Suppressor macrophage treated with lipopolysaccharide for 4 hours (primary cell): ENCODE data around the gene STAM2.
"Not testable (repeated sequence)": the region's sequence is repeated elsewhere in the genome, so short reads cannot be mapped to it uniquely, and the experiment has no call there.

Experiments used
- DNase-seq: peaks from one replicate; pipeline ENCODE4 v3.0.0-alpha.2; 2020

The STAM2 gene

DNA sequence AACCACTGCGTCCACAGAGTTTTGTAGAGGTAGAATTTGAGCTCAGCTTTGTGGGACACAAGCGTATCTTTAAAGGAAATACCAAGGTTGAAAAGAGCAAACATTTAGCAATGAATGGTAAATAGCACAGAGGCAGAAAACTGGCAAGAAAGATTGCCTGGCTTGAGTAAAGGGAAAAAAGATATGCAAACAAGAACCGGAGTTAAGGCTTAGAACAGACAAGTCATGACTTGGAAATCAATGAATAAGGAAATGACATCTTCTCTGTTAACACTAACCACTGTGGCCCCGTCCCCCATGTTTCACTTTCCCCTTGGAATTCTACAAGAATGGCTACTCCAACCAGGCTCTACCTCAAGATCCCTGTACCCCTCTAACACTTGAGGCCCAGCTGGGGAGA is 3.8 kb downstream of the STAM2 start:
- DNase-seq: peak; percentile 50

DNA sequence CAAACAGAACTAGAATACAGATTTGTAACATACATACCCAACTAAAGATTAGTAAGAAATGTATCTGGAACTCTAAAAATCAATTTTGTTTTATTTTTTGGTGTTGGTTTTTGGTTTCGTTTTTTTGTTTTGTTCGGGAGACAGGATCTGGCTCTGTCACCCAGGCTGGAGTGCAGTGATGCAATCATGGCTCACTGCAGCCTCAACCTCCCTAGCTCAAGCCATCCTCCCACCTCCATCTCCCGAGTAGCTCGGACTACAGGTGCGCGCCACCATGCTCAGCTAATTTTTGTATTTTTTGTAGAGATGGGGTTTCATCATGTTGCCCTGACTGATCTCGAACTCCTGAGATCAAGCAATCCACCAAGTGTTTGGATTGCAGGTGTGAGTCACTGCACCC is 6.4 kb downstream of the STAM2 start:
- peak; percentile 21 for DNase-seq

GRCh38 chr2:152167470-152167869 is 8.1 kb downstream of the STAM2 start:
- DNase-seq: not testable (repeated sequence)

- no peak for DNase-seq
Observed at GRCh38 chr2:152167065-152167464, 8.5 kb downstream of the STAM2 start.

- peak; percentile 72 for DNase-seq
Observed at GRCh38 chr2:152166633-152167032, 8.9 kb downstream of the STAM2 start.

GRCh38 chr2:152165780-152166179 is 9.8 kb downstream of the STAM2 start:
- DNase-seq: no peak

GRCh38 chr2:152165306-152165705 is 10.3 kb downstream of the STAM2 start:
- DNase-seq: no peak

GRCh38 chr2:152163669-152164068 is 11.9 kb downstream of the STAM2 start:
- DNase-seq: not testable (repeated sequence)

- DNase-seq: no peak
Observed at GRCh38 chr2:152162141-152162540, 13.4 kb downstream of the STAM2 start.

GRCh38 chr2:152161598-152161997 is 14.0 kb downstream of the STAM2 start:
- no peak for DNase-seq

DNA sequence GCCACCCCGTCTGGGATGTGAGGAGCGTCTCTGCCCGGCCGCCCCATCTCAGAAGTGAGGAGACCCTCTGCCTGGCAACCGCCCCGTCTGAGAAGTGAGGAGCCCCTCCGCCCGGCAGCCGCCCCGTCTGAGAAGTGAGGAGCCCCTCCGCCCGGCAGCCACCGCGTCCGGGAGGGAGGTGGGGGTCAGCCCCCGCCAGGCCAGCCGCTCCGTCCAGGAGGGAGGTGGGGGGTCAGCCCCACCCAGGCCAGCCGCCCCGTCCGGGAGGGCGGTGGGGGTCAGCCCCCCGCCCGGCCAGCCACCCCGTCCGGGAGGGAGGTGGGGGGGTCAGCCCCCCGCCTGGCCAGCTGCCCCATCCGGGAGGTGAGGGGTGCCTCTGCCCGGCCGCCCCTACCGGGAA is 15.2 kb downstream of the STAM2 start:
- DNase-seq: not testable (repeated sequence)

GRCh38 chr2:152157253-152157652 is 18.3 kb downstream of the STAM2 start:
- DNase-seq: no peak

DNA sequence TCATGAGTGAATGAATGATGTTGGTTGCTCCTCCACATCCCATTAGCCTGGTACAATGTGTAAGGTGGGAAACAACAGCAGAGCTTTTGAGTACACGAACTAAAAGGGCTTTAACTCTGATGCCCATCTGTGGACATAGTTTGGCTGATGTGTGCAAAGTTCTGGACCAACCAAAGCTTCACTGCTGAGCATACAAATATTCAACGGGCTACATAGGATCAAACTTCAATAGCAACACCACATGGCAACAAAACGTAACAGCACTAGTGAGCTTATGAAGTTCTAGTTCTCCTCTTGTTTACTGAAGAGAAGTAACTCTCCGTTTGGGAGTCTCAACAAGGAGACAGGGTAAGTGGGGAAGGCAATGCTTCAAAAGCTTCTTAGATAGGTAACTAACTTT is 20.4 kb downstream of the STAM2 start:
- no peak for DNase-seq

GRCh38 chr2:152154462-152154861 is 21.1 kb downstream of the STAM2 start:
- DNase-seq: no peak

- DNase-seq: no peak
Observed at GRCh38 chr2:152134488-152135280, 40.9 kb downstream of the STAM2 start.

- DNase-seq: no peak
Observed at GRCh38 chr2:152132306-152132705, 43.3 kb downstream of the STAM2 start.

DNA sequence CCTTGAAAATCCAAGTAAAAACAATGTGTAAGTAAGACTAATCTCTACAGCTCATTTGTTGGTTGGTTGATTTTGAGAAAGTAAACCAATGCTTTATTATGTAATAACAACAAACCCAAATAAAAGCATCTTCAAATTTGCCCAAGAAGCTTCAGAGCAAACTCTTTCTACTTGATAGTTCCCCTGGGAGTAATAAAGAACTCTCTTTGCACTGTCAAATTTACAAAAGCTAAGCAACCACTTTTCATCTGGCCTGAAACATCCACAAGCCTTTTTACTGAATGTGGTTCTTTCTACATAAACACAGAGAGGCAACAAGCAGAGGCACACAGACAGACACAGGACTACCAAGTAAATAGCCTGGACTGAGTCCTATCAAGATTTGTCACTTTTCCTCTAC is 47.9 kb downstream of the STAM2 start:
- no peak for DNase-seq

- DNase-seq: no peak
Observed at GRCh38 chr2:152126664-152127063, 48.9 kb downstream of the STAM2 start.

DNA sequence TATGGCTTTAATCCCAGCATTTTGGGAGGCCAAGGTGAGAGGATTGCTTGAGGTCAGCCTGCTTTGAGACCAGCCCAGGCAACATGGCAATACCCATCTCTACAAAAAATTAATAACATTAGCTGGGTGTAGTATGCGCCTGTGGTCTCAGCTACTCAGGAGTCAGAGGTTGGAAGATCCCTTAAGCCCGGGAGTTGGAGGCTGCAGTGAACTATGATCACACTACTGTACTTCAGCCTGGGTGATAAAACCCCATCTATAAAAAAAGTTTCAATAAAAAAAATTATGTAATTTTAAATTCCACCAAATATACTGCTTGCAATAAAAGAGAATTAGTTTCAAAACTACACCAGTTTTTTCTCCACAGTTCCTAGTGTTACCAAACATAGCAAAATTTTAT is 53.4 kb downstream of the STAM2 start:
- no peak for DNase-seq

DNA sequence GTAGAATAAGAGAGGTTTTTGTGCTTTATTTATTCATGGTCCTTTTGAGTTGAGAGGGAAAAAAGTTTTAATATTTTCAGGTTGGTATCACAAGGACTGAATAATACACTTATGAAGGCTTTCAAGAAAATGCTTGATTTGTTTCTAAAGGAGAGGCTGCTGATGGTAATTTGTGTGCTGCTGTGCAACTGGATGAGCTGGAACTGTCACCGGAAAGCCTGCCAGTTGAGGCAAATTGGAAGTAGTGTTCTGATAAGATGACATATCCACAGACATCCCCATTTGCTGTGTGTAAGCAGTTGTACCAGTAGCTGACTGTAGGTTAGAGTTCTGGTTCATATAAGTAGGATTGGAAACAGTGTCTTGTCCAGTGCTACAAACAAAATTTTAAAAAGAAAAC is 55.1 kb downstream of the STAM2 start:
- no peak for DNase-seq

DNA sequence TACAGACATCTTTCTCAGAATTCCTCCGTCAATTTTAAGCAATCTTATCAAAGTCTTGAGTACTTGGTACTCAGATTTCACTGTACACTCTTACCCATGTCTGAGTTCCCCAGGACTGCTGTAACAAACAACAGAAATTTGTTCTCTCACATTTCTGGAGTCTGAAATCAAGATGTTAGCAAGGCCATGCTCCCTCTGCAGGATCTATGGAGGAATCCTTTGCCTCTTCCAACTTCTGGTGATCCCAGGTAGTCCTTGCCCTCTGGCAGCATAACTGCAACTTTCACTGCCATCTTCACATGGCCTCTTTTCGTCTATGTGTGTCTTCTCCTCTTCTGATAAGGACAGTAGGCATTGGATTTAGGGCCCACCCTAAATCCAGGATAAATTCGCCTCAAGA is 59.6 kb downstream of the STAM2 start:
- no peak for DNase-seq

- DNase-seq: peak; percentile 16
Observed at GRCh38 chr2:152114366-152114765, 61.2 kb downstream of the STAM2 start.

GRCh38 chr2:152107140-152107539 is 68.4 kb downstream of the STAM2 start:
- DNase-seq: not testable (repeated sequence)

- no peak for DNase-seq
Observed at GRCh38 chr2:152106464-152106863, 69.1 kb downstream of the STAM2 start.

- DNase-seq: no peak
Observed at GRCh38 chr2:152103271-152103670, 72.3 kb downstream of the STAM2 start.
